PC-9 (cell line): ENCODE data around the gene CCDC88C. TPM values are rescaled to one million over a fixed set of nuclear protein-coding genes. Genes with fewer than 3 reads are reported as not detected.
"Not testable (repeated sequence)": the region's sequence is repeated elsewhere in the genome, so short reads cannot be mapped to it uniquely, and the experiment has no call there.

Experiments used
- BruUV-seq: library from RNA; stranded (reverse); fragments of 400-500 nt; replicated peaks from 2 replicates; lab custom pipeline; 2021; lab: Mats Ljungman, UMichigan
- CTCF ChIA-PET: fragments of 300-600 bp; sonication (Branson Sonifier 250); formaldehyde crosslinking; loops from one replicate; lab custom pipeline; 2022; ENCODE audit warnings: antibody characterized with exemption; lab: Charles Lee
- POLR2A ChIA-PET: fragments of 300-600 bp; sonication (Branson Sonifier 250); formaldehyde crosslinking; loops from one replicate; lab custom pipeline; 2022; ENCODE audit warnings: antibody characterized with exemption; ENCODE audit not compliant: unreplicated experiment; lab: Charles Lee
- DNase-seq, 2 experiments: peaks; one replicate each; pipeline versions ENCODE4 v3.0.0 to v3.0.0-alpha.2; 2015 to 2022; ENCODE audit warnings: mixed read lengths in 1 of 2
- H2AFZ ChIP-seq: fragments of 200-600 bp; sonication (generic); 2 replicates; pipeline ENCODE4 v1.8.1; 2017; ENCODE audit warnings: antibody characterized with exemption
- H3F3A ChIP-seq: fragments of 200-600 bp; sonication (generic); 2 replicates; pipeline ENCODE4 v1.8.1; 2017; ENCODE audit warnings: antibody characterized with exemption, mild to moderate bottlenecking, low read depth; ENCODE audit not compliant: insufficient read depth
- H3K27ac ChIP-seq: fragments of 200-600 bp; sonication (generic); 2 replicates; pipeline ENCODE4 v1.6.1; 2016; ENCODE audit warnings: mixed run types
- H3K27me3 ChIP-seq: fragments of 200-600 bp; sonication (generic); 2 replicates; pipeline ENCODE4 v1.6.1; 2016; ENCODE audit warnings: low read depth, mixed run types; ENCODE audit not compliant: insufficient read depth
- H3K36me3 ChIP-seq: fragments of 200-600 bp; sonication (generic); 2 replicates; pipeline ENCODE4 v1.6.1; 2016; ENCODE audit warnings: low read depth, mixed run types
- H3K4me1 ChIP-seq: fragments of 200-600 bp; sonication (generic); replicated peaks from 2 replicates; pipeline ENCODE4 v1.6.1; 2016; ENCODE audit warnings: mixed run types; ENCODE audit not compliant: insufficient read depth
- H3K4me2 ChIP-seq: fragments of 200-600 bp; sonication (generic); 2 replicates; pipeline ENCODE4 v1.6.1; 2017; ENCODE audit warnings: mixed run types
- H3K4me3 ChIP-seq: fragments of 200-600 bp; sonication (generic); 2 replicates; pipeline ENCODE4 v1.6.1; 2016; ENCODE audit warnings: mixed run types
- H3K79me2 ChIP-seq: fragments of 200-600 bp; sonication (generic); 2 replicates; pipeline ENCODE4 v1.6.1; 2017; ENCODE audit warnings: low read depth, mixed run types
- H3K9me2 ChIP-seq: fragments of 200-600 bp; sonication (generic); 2 replicates; pipeline ENCODE4 v1.8.1; 2017; ENCODE audit warnings: mild to moderate bottlenecking; ENCODE audit not compliant: insufficient read depth
- H3K9me3 ChIP-seq: fragments of 200-600 bp; sonication (generic); 2 replicates; pipeline ENCODE4 v1.8.1; 2016; ENCODE audit warnings: low read depth; ENCODE audit not compliant: insufficient read depth
- H4K20me1 ChIP-seq: fragments of 200-600 bp; sonication (generic); 2 replicates; pipeline ENCODE4 v1.8.1; 2017; ENCODE audit not compliant: insufficient read depth
- CTCF ChIP-seq: fragments of 200-600 bp; sonication (generic); conservative IDR thresholded peaks from 2 replicates; pipeline ENCODE4 v1.6.1; 2017; ENCODE audit warnings: mixed run types, antibody characterized with exemption, mild to moderate bottlenecking, moderate library complexity
- EZH2 ChIP-seq: fragments of 200-600 bp; sonication (generic); IDR thresholded peaks from 2 replicates; pipeline ENCODE4 v1.8.0; 2017; ENCODE audit warnings: antibody characterized with exemption, low read depth
- intact Hi-C: fragments of 100-400 bp; cut with micrococcal nuclease; formaldehyde crosslinking; loops from one replicate; pipeline ENCODE4 v1.10.0; 2022; ENCODE audit not compliant: unreplicated experiment
- total RNA-seq: library from RNA; stranded (reverse); gene quantifications from 2 replicates; pipeline ENCODE4 v1.2.3, GENCODE V29; 2021

CCDC88C gene
- total RNA-seq, 1 experiment from 2014 or later: 7.4 TPM

DNA sequence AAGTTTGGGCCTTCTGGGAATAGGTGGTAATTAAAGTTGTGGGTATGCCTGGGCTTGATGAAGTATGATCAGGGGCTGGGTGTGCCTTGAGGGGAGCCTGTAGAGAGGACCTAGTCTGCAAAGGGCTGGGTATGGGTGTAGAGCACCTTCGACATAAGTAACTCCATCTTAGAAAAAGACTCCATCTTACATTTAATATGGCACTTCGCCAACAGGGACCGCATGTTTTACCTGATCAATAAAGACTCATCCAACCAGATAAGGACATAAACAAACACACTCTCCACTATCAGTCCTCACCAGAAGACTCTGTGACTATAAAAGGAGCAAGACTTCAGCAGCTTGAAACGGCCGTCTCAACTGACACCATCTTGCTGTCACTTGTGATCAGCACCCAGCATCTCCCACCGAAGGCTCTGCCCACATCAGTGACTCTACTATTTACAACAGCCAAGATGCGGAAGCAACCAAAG, 149.6 kb downstream of the CCDC88C start:
- intact Hi-C loops: no loop called here
- BruUV-seq: no TSS peak
- CTCF ChIA-PET: no interaction called here

DNA sequence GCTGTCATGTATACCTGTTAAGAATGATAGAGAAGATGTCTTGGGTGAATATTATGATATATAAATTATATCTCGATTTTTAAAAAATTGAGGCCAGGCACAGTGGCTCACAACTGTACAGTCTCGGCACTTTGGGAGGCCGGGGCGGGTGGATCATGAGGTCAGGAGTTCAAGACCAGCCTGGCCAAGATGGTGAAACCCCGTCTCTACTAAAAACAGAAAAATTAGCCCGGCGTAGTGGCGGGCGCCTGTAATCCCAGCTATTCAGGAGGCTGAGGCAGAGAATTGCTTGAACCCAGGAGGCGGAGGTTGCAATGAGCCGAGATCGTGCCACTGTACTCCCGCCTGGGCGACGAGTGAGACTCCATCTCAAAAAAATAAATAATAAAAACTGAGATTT, 151.3 kb downstream of the CCDC88C start:
- H3K27me3 ChIP-seq, POLR2A ChIA-PET, H3K9me3 ChIP-seq, H3K36me3 ChIP-seq, BruUV-seq, H3K79me2 ChIP-seq, H3K27ac ChIP-seq, DNase-seq, CTCF ChIA-PET, H3K4me1 ChIP-seq, H2AFZ ChIP-seq, intact Hi-C loops, H3K4me3 ChIP-seq, H3K9me2 ChIP-seq, H3K4me2 ChIP-seq, H3F3A ChIP-seq, H4K20me1 ChIP-seq: not testable (repeated sequence)

More for the DNA sequence above, 149.6 kb downstream of the CCDC88C start:
- TF ChIP-seq EZH2 (no peak), CTCF (no peak)
- H3K4me2 ChIP-seq: no peak overlapping the region
- DNase-seq: no peak
- POLR2A ChIA-PET: no interaction called here
- H3K9me3 ChIP-seq: no peaks in the 10 kb centered on the region
- no peaks in the 10 kb centered on the region for H3K9me2 ChIP-seq
- no peaks in the 10 kb centered on the region for H3F3A ChIP-seq
- no peaks in the 10 kb centered on the region for H3K27me3 ChIP-seq
- H3K4me3 ChIP-seq: no peak overlapping the region
- no peaks in the 10 kb centered on the region for H3K36me3 ChIP-seq
- H2AFZ ChIP-seq: no peak overlapping the region
- no peak overlapping the region for H3K27ac ChIP-seq
- H4K20me1 ChIP-seq: no peaks in the 10 kb centered on the region
- no peaks in the 10 kb centered on the region for H3K79me2 ChIP-seq
- no peaks in the 10 kb centered on the region for H3K4me1 ChIP-seq

- Histone ChIP-seq H3K79me2 (no peaks in the 10 kb centered on the region), H2AFZ (no peak overlapping the region), H3K9me2 (no peaks in the 10 kb centered on the region), H3K4me3 (no peak overlapping the region), H3K4me1 (no peaks in the 10 kb centered on the region), H3K27me3 (no peaks in the 10 kb centered on the region), H3K27ac (no peak overlapping the region), H3K9me3 (no peaks in the 10 kb centered on the region), H3F3A (no peaks in the 10 kb centered on the region), H3K4me2 (no peak overlapping the region), H3K36me3 (no peaks in the 10 kb centered on the region), H4K20me1 (no peaks in the 10 kb centered on the region)
- intact Hi-C loops: no loop called here
- ChIA-PET CTCF (no interaction called here), POLR2A (no interaction called here)
- BruUV-seq: no TSS peak
- DNase-seq: no peak
- no peak for TF ChIP-seq EZH2
- no peak for TF ChIP-seq CTCF
Observed at GRCh38 chr14:91265404-91265803, 152.2 kb downstream of the CCDC88C start.
